GM18907 (cell line): ENCODE measurements around the gene FIGN.

Experiments
- ATAC-seq: cut with Tn5 transposase; IDR thresholded peaks from one replicate; pipeline ENCODE4 v1.9.1; 2021; ENCODE audit warnings: mild to moderate bottlenecking, moderate library complexity; ENCODE audit not compliant: unreplicated experiment

FIGN gene

GRCh38 chr2:163737190-163737439 is 1.3 kb upstream of the FIGN start:
- ATAC-seq = no peak

GRCh38 chr2:163736433-163737189 is 803 bp upstream of the FIGN start:
- ATAC-seq = no peak

GRCh38 chr2:163734881-163735684 is 725 bp downstream of the FIGN start:
- ATAC-seq = no peak

DNA sequence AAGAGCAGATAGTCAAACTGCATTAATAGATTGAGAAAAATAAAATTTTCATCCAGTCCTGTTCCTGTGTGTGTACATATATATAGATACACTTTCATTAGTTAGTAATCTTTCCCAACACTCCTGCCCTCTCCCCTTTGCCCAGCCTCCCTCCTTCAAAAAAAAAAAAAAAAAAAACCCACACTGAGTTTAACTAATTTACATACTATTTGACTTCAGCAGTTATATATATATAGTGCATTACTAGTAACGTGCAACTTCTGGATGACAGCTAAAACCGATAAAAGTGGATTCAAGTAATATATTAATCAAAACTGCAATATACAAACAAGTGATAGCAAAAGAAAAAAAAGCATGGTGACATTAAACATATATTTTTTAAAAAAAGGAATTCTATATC is 1.4 kb downstream of the FIGN start:
- ATAC-seq = no peak

- no peak for ATAC-seq
These were observed 1.9 kb downstream of the FIGN start for GRCh38 chr2:163733956-163734355.

DNA sequence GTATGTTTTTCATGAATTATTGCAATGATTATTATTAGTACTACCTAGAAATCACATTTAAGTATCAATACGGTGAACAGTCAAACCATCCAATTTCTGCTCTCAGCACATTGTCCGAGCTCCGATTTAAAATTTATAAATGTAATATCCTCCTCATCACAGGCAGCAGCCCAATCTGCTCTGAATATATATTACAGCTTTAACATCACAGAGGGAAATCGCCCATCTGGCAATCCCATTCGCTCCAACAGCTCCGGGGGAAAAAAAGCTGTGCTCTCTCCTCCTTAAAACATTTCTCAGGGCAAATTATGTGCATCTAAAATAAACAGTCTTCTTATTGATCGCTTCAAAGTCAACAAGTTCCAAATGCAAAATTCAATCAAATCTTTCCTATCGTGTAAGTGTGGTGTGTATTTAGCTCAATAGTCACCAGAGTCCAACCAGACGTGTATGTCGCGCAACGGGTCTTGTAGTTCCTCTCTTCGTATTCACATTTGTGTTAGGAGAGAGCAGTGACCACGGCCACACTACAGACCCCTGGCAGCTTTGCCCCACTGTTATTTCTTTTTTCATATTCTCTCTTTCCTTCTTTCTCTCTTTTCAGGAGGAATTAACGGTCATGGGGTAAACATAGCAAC is 2.4 kb downstream of the FIGN start:
- ATAC-seq = no peak

- ATAC-seq = no peak
These were observed 3.1 kb downstream of the FIGN start for GRCh38 chr2:163732727-163733126.

DNA sequence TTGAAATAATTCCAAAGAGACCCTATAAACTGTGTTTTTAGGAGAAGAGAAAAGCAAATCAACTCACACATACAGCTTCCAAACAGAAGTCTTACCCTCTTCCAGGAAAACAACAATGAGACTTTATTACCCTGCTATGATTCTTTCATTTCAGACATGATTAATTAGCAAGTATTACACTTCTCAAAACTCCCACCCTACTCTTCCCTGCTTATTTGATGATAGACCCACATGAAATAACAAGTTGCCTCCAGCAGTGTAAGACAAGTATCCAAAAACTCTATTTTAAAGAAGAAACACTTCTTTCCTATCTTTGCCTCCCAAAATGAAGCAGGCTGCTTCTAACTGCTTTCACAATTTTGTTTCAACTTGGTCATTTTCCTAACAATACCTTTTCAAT is 4.1 kb downstream of the FIGN start:
- ATAC-seq = no peak

GRCh38 chr2:163730556-163730955 is 5.3 kb downstream of the FIGN start:
- ATAC-seq = no peak

DNA sequence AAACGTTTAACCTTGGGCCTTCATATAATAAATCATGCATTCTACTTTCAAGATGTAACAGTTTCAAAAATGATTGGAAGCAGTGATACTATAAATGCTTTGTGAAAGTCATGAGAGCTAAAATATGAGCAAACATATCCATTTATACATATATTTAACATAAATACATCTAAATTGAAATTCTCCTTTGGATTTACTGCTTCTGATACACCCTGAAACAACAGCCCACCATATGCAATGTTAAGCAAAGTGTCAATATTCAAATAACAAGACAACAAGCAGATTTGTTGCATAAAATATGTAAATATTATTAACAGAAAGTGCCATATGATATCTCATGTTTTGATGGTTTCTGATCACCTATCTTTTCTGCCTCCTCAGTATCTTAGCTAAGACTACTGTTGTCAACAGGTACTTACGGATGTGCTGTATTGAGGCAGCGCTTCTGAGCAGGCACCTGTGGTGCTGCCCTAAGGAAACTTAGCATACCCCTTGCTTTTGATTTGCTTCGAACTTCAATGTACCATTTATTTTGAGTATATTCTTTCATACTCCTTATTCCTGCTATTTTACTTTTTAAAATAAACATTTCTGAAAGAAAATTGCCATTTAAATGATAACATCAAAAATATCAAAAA is 6.1 kb downstream of the FIGN start:
- no peak for ATAC-seq

DNA sequence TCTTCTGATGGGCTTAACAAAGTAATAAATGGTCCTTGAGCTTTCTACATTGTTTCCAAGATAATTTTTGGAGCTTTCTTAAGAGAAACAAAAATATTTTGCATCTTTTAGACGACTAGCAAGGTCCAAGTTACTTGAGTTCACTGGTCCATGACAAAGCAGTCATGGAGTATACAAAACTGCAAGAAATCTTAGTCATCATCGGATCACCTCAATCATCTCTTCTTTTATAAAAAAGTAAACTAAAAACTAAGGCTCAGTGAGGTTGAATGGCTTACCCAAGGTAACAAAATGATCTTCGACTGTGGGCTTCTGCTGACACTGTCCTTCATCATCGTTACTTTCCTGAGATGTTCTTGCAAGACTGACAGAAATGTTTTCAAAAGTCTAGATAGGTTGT is 11.9 kb downstream of the FIGN start:
- no peak for ATAC-seq

DNA sequence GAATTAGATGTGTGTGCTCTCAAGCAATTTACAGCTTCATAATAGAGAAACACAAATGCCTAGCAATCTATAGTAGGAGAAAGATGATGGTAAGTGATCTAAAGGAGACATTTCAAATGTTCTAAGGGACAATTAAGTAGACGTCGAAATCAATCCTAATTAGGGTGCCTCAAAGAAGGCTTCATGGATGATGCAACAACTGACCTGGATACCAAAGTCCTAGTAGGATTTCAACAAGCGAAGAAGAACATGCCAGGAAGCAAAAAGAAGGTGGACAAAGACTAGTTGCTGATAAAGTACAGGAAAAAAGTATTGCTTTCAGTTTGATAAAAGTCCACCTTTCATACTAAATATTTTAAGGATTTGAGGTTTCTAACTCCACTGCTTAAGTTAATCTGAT is 12.5 kb downstream of the FIGN start:
- ATAC-seq = no peak

- ATAC-seq = no peak
These were observed 16.5 kb downstream of the FIGN start for GRCh38 chr2:163719331-163719730.

DNA sequence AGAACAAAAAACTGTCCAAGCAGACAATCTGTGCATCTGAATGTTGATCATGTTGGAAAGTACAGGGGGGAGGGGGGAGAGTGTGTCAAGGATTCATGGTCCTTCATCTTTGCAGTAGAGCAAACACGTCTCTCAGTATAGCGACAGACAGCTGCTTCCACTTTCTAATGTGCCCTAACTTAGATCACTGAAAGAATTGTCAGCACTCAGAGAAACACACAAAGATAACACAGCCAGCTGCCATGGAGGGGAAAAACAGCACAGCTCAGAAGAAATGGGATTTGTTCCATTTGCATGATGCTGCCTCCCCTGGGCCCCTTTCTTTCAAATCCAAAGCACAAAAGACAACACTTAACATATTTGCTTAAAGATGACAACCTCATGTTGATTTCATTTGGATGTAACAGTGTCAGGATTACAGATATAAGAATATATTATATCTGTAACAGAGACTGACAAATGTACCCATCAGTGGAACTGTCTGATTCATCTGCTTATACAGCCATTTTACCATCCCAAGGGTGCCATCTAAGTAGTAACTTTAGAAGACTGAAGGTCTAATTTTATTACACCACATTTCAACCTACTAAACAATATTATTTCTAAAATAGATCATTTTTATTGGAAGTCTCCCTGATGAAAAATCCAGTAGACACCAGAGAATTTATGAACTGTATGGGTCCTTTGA is 17.7 kb downstream of the FIGN start:
- ATAC-seq = no peak

DNA sequence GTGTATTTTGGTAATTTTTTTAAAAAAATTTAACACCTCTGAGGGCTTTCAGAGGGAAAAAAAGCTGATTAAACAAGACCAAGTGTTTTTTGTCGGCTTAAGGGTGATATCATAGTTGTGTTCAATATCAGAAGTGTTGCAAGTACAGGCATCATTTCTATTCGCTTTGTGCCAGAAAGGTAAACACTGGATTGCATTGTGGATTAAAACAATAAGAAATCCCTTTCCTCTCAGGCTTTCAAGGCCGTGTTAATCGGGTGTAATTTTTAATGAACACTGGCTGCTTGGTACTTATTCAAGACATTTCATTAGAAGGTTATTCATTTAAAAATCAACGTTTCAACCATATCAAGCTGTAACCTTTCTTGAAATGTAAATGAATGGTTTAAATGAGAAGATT is 18.3 kb downstream of the FIGN start:
- no peak for ATAC-seq

DNA sequence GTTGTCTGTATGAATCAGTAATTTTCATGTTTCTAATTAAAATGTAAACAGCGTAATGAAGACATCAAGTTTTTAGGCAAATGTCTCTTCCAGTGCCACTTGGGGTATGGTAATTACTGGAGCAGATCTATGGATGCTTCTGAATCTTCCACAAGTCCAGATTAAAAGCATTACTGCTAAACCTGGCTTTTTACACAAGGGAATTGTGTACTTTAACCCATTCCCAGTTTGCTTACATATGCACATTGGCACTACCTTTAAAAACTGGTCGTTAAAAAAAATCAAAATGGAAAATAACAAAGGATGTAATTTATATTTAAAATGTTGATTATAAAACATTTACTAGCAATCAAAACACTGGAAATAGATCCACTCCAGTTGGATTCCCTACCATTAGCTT is 19.7 kb downstream of the FIGN start:
- no peak for ATAC-seq

GRCh38 chr2:163715668-163716067 is 20.1 kb downstream of the FIGN start:
- ATAC-seq = no peak

DNA sequence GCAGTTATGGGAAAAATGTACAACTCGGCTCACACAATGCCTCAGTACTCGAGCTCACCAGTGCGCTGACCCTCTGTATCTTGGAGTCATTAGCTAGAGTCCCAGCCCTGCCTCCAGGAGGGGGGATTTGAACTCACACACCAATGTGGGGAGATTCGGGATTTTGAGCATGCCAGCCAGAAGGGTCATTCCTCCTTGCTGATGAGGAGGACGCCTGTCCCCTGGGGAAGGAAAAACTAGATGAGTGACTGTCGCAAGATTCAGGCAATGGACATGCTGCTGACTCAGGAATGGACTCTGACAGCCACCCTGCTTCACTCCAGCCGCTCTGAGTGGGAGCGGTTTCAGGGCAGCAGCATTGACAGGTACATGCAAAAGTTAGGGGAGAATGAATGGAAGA is 20.6 kb downstream of the FIGN start:
- no peak for ATAC-seq

DNA sequence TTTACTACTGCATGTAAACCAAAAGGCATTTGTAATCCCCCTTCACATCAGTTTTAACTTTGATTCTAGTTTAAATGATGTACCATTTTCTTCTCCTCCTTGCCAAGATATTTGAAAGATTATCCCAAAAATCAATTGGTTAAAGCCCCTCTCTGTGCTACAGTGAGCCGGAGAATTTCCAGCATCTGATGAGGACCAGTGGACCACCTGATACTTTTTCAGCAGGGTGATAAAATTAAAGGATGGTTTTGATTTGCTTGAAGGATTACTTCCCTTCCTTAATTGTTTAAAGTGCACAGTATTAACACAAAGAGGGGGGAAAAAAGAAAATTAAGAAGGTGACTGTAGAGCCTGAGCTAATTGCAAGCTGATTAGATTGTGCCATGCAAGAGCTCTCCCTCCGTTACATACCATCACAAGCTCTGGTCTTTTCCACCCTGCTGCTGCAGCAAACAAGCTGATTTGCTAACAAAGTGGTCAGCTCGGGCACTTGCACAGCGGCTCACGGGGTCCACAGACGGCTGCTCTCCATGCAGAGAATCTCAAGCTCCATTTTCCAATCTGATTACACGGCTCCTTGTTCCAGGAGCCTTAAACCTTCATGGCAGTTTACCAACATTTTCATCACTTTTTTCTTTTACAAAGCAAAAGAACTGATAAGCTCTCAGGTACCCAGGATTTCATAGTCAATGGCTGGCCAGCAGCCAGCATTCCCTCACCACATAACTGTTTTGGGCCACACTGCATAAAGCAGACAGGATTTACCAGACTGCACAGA is 22.1 kb downstream of the FIGN start:
- ATAC-seq = no peak

- no peak for ATAC-seq
These were observed 24.1 kb downstream of the FIGN start for GRCh38 chr2:163711699-163712098.
